Stomach (tissue), 4 donors: ENCODE data around the gene PEAK3.

Experiments used
- CTCF ChIP-seq, 7 experiments: fragments of 450-650 bp in 4 of 7; fragments of 200-600 bp in 3 of 7; sonication (generic) in 3 of 7; IDR thresholded peaks; one replicate each; pipeline ENCODE4 v1.5.1; 2016 to 2019; ENCODE audit warnings: antibody characterized with exemption in 7 of 7, control low read depth in 2 of 7, mild to moderate bottlenecking in 1 of 7
- POLR2A ChIP-seq, 4 donors: fragments of 450-650 bp; IDR thresholded peaks; one replicate each; pipeline ENCODE4 v1.6.1; 2016; ENCODE audit warnings: antibody characterized with exemption in 4 of 4, control low read depth in 2 of 4, mild to moderate bottlenecking in 1 of 4, moderate library complexity in 1 of 4
- POLR2AphosphoS5 ChIP-seq, 3 donors: sonication (generic); formaldehyde crosslinking; IDR thresholded peaks; one replicate each; pipeline ENCODE4 v1.6.1; 2016; ENCODE audit warnings: antibody characterized with exemption in 3 of 3

DNA sequence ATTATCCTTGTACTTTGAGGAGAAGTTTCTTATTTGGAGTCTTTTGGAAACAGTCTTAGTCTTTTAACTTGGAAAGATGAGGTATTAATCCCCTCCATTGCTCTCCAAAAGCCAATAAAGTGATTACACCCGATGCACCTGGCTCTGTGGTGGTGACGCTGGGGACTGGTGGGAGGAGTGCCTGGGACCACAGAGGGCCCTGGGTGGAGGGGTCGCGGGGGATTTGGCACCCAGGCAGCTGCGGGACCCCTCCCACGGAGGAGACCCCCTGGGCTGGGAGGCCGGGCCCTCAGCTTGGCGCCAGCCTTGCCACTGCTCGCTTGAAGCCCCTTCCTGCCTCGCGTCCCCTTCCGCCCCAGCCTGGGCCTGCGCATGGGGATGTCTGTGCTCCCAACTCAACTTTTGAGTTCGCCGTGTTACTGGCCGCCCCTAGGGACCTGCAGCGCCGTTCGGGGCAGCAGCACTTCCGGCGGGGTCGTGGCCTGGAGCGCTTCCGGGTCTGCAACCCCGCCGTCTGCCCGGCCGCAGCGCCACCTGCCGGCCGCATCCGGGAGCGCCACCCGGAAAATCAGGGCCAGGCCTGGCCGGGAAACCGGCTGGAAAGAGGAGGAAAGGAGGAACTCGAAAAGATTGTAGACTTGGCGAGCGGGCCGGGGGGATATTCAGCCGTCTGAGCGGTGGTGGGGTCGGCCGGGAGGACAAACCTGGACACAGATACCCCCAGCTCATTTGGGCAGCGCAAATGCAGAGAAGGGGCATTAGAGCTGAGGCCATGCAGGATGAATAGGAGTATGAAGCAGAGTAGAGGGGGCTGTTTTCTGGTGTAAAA, 8.4 kb downstream of the PEAK3 start:
- TF ChIP-seq CTCF (IDR thresholded peaks at IDR 0.05): peak in 6 of 7 experiments; percentile 29 to 99 (median 97)
- TF ChIP-seq POLR2A (IDR thresholded peaks at IDR 0.05): no peak
- peak; percentile 6 to 84 (median 51) for TF ChIP-seq POLR2AphosphoS5 (IDR thresholded peaks at IDR 0.05)
